Stimulated activated CD8-positive, alpha-beta memory T cell treated with anti-CD3 and anti-CD28 coated beads, Interleukin-15, amount 100 ng/mL, for 1 hour (primary cell): Measurements from ENCODE around the gene PPP1R15B.
A peak's percentile ranks its signal among the peaks of the same experiment; 100 is the strongest.

Experiments used
- DNase-seq: peaks from one replicate; pipeline ENCODE4 v3.0.0-alpha.2; 2020; ENCODE audit warnings: low read depth

PPP1R15B gene

DNA sequence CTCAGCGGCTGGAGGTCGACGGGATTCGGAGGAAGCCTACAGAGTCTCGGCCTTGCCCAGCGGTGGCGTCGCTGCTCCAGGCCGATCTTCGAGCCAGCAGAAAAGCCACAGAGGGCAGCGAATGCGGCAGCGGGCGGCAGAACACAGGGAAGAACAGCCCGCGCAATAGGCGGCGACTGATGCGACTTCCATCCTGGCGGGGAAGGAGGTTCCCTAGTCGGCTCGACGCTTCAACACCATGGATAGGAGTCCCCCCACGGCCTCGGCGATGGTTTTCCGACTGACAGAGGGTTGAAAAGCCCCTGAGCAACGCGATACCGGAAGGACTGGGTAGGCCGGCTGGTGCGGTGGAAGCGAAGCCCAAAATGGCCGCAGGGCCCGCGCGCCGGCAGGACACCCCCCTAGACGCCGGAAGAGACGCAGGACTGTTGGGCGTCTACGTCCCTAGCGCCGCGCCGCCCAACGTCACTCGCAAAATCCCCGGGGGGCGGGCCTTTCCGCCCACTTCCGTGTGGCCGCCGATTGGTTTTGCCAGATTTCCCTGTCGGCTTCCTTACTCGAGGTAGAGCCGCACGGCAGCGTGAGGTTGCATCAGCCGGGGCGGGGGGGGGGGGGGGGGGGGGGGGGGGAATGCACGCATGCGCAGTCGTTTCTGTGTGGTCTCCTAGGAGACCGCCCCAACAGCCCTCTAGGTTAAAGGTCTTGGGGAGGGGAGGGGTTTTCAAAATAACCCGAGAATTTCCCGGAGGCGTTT, at the start of gene PPP1R15B:
Gene PPP1R15B, minus strand, starts transcription at position 367 of the 754 bp plus-strand sequence. CDS start 406 bp downstream, outside the sequence.
- DNase-seq, result peak; percentile 94

DNA sequence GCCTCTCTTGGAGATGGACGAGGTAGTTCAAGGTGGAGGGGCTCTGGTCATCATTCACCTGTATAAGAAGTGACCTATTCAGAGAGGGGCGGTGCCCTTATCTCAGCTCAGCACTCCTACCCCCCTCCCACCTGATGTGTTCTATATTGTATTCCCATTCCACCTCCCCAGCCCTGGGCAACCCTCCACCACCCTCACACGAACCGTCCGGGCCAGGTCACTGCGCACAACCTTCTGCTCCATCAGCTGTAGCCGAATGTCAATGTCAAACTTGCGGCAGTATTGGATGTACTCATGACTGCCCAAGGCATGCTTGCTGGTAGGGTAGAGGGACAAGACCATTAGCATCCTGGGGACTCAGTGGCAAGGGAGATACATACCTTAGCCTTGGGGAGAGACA, 48.7 kb upstream of the PPP1R15B start:
- no peak for DNase-seq

GRCh38 chr1:204459706-204460105, 48.1 kb upstream of the PPP1R15B start:
- DNase-seq, result no peak

DNA sequence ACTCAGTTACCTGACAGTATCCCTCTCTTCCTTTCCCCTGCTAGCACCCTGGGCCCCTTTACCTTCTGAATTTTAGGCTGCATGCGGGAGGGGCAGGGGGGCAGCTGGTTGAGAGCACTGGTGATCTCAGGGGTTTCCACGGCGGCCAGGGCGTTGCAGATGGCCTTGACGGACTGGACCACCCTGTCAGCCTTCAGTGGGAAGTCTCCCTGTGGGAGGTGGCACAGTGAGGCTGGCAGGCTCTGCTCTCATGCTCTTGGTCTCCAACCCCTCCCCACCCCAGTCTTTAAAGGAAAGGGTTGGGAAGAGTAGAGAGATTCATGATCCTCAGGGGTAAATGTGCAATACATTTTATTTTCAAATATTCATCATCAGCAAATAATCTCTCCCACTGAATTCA, 46.0 kb upstream of the PPP1R15B start:
- DNase-seq, result no peak

GRCh38 chr1:204456826-204457442, 45.3 kb upstream of the PPP1R15B start:
- DNase-seq, result no peak

DNA sequence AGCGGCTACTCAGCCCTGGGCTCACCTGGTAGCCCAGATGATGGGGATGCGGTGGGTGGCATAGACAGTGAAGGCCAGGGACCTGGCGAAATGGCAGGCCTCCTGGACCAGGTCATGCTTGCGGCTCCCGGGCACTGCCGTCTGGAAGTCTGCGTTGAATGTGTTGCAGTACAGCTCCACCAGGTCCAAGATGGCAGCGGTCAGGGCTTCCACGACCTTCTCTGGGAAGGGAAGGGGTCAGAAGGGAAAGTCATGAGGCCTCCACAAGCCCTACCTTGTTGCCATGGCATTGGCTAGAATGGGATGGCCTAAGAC, 44.2 kb upstream of the PPP1R15B start:
- no peak for DNase-seq

DNA sequence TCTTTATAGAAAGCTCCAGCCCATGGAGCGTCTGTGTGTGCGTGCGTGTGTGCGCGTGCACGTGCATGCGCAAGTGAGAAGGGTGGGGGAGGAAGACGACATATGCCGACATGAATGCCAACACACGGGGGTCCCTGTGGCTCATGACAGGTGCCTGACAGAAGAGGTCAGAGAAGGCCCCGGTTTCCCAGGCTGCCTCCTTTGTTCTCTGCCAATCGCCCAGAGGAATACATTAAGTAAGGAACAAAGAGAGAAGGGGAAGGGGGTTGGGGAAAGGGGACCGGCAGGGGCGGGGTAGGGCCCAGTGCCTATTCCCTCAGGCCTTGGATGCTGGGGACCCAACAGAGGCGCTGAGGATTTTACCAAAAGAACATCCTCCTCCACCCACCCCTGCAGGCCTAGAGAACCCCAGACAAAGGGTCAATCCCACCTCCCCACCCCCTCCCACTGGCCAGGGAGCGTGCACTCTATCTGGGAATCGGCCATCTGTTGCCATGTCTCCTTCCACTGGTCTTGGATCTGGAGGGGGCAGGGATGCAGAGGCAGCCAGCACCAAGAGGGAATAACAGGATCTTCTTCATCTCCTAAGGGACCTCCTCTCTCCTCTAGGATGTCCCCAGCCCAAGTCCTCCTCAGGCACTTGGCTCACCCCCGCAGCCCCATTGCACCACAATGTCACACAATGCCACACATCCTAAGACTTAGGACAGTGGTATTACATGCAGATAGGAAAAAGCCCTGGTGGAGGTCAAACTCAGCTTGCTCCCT, 43.6 kb upstream of the PPP1R15B start:
- no peak for DNase-seq

GRCh38 chr1:204454476-204454875, 42.9 kb upstream of the PPP1R15B start:
- DNase-seq, result no peak

GRCh38 chr1:204453141-204453772, 41.6 kb upstream of the PPP1R15B start:
- DNase-seq, result peak; percentile 30

- no peak for DNase-seq
Observed at GRCh38 chr1:204451352-204452124, 39.9 kb upstream of the PPP1R15B start.

DNA sequence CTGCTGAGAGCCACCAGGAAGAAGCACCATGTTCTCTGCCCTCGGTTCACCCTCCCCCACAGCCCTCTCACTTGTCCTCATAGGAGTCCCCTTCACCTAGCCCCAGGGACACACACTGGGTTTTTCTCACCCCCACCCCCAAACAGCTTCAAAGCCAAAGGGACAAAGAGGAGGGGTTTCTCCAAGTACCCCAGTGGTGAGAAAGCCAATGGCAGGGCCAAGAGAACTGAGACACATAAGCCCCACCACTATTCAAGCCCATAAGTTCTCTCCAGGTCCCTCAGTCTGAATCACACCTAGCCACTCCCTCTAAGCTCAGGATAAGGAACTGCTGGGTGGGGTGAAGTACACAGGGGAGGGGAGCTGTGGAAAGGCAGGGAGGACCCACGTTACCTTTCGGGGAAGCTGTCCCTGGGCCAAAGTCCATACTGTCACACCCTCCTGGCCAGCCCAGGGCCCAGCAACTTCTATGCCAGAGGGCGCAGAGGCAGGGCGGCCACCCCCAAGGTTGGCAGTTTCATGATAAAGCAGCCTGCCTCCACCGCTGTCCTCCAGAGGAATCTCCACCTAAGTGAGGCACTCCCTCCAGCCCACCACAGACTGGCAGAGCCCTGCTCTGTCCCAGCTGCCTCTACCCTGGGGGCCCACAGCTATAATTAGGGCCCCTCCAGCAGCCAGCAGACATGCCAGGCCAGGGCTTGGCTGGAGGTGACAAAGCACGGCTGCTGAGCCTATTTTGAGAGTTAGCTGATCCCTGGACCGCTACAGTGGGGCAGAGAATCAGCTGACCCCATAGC, 39.0 kb upstream of the PPP1R15B start:
- DNase-seq, result no peak

DNA sequence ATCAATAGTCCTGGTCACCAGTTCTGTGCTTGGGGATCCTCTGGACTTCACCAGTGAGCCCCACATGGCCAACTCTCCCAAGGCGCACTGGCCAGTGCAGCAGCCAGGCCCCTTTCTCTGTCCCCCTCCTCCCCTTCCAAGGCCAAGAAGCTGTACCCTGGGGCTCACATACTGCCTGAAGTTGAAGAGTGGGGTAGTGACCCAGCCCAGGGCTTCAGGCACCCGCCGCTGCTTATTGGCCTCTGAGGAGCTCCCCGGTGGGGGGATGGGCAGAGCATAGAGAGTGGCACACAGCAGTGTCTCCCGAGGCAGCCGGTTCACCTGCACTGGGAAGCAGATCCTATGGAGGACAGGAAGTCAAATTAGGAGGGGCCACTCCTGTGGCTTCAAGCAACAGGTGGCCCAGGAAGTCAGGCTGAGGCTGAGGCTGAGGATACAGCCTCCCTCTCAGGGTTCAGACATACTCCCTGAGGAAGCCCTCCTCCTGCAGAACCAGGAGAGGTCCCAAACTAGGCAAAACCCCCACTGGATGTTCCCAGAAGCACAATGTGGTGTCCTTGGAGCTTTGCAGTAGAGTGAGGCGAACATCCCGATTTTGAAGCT, 38.2 kb upstream of the PPP1R15B start:
- DNase-seq, result no peak

DNA sequence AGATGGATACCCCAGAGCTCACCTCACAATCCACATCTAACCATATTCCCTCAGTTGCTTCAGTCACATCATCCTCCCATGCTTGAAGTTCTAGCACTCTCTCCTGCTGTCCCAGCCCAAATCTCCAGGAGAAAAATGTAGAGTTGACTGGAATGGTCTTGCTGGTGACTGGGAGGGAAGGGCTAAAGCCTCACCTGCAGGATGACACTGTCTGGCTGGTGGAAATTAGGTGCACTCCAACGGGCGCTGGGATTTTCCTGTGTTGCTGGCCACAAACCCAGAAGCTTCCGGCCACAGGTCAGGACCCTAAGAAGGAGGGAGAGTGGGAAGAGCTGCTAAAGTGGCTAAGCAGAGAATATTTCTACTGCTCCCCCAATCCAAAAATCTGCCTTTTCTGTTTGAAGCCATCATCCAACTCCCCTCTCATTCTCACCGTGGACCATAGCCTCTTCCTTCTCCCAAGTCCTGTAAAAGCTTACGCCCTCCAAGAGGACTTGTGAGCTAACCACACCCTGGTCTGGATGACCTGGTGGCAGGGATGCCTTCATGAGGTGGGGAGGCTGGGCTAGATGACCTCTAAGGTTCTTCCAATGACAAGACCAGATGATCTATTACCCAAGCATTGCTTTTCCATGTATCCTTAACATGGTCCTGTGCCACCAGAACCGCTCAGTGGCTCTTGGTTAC, 37.5 kb upstream of the PPP1R15B start:
- DNase-seq, result no peak

- no peak for DNase-seq
Observed at GRCh38 chr1:204448344-204448964, 36.8 kb upstream of the PPP1R15B start.

- DNase-seq, result no peak
Observed at GRCh38 chr1:204447736-204448135, 36.1 kb upstream of the PPP1R15B start.

- DNase-seq, result no peak
Observed at GRCh38 chr1:204447190-204447589, 35.6 kb upstream of the PPP1R15B start.

GRCh38 chr1:204446413-204447111, 34.9 kb upstream of the PPP1R15B start:
- peak; percentile 66 for DNase-seq

- no peak for DNase-seq
Observed at GRCh38 chr1:204445860-204446412, 34.3 kb upstream of the PPP1R15B start.
